Fibroblast of upper back skin (primary cell): ENCODE results near the gene TEK.

Experiments used
- DNase-seq: peaks from one replicate; pipeline ENCODE4 v3.0.0-alpha.2; 2013

The TEK gene

DNA sequence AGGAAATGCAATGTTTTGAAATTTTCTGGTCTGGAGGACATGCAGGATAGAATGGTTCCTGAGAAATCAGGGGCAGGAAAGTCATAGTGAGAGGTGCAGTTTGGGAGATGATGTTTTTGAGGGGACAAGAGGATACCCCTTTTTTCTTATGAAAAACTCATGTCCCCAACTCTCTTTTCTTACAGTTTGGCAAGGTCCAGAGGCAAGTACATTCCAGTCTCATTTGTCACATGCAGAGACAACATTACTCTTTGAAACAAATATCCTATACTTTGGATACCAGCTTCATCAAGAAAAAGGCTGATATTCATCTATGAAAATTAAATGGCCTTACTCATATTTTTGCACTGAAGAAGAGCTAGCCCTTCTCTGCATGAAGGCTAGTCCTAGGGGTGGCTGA lies 139.7 kb downstream of the TEK start:
- no peak for DNase-seq

DNA sequence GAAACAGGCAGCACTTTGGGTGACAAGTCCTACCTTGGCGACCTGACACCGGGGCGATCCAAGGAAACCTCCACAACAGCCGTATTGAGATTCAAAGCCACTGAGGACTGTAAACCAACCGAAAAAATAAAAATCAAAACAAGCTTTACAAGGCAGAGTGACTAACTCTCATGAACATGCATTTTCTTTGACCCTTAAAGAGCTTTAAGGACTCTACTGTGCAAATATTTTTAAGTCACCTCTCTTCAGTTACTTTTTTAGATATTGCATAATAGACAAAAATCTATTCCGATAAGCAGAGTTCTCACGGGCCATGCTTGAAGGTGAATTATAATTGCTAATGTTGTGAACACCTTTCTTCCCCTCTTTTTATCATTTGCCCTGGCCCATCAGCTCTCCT lies 149.6 kb downstream of the TEK start:
- no peak for DNase-seq

- DNase-seq = no peak
Observed at GRCh38 chr9:27260789-27261516, 151.9 kb downstream of the TEK start.

DNA sequence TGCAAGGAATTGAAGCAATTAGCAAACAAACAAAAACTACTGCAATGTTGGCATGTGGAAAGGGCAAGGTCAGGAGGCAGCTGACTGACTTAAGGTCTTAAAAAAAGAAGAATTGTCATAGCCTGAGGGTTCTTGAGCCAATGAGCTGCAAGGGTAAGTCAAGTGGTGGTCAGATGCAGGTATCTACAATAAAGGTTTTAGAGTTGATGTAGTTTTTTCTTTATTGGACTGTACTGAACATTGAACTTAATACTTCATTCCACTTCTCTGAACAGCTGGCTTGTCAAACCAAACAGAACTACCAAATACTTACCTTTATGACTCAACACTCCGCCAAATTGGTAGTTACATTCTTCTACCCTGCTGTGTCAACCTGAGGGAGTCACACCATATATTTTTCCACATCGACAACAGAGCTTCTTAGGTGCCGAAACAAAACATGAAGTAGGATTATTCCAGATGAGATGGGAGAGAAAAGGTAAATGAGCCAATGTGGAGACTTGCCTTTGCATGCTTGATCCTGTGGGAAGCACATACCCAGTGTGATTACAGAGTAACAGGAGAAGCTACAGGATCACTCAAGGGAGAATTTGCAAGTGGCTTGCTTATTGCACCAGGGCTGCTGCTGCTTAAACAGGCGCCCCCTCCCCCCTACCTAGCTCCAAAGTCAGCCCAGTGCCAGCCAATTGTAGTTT lies 152.6 kb downstream of the TEK start:
- DNase-seq = peak; percentile 24

DNA sequence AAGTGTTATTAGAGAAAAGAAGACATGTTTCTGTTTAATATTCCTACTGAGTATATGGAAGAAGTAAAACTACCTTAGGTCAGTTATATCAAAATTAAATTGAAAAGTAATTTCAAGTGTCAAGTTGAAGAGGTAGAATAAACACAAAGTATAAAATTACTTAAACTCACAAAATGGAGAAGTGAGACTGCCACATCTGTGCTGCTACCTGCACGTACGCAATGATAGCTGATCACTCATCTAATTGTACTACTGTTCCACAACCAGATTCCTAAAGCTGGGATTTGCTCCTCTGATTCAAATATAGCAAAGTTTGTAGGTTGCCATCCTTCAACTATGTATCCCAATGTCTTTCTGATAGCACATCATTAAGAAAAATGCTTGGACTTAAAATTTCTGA lies 163.1 kb downstream of the TEK start:
- no peak for DNase-seq

DNA sequence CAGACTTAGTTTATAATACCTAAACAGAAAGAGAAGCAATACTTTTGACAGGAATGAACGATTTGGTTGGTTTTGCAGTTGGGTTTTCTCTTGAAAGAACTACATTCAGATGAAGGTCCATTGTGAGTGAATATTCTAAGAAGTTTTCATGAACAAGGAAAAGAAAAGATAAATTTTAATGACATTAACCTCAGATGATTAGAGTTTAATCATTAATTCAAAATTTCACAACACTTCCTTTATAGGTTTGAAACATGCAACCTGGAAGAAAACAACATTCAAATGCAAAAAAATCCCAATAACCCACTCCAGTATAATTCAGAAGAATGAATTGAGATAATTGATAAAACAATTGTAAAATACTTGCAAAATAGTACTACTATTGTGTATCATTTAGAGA lies 164.2 kb downstream of the TEK start:
- no peak for DNase-seq

GRCh38 chr9:27276193-27277030 lies 167.4 kb downstream of the TEK start:
- peak; percentile 58 for DNase-seq

- peak; percentile 6 for DNase-seq
Observed at GRCh38 chr9:27278374-27278773, 169.3 kb downstream of the TEK start.

DNA sequence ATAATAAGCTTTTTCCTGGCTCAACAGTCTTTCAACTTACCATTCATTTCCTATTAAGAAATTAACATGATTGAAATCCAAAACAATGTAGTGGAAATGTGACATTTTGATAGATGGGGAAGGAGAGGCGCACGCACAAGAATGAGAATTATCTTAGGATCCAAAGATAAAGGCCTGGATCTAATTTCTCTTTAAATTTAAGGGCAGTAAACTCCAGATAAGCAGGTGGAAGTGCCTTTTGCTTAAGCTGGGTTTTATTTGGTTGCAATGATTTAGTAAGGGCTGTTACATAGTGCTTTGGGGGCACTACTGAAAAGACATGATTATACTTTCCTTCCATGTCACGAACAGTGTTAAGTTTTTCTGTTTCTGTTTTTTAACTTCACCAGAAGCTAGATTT lies 170.6 kb downstream of the TEK start:
- DNase-seq = no peak
